HCT116 (cell line): Measurements from ENCODE around the gene GRK6. TPM values are rescaled to one million over a fixed set of nuclear protein-coding genes. Genes with fewer than 3 reads are reported as not detected.

Experiments used
- ATAC-seq: fragments of 200-7000 bp; cut with Tn5 transposase; 2 replicates; pipeline ENCODE4 v1.9.1; 2020; ENCODE audit warnings: mild to moderate bottlenecking, moderate library complexity
- BruUV-seq: library from RNA; stranded (reverse); fragments of 400-500 nt; replicated peaks from 2 replicates; lab custom pipeline; 2021; lab: Mats Ljungman, UMichigan
- CTCF ChIA-PET: fragments of 300-600 bp; sonication (Branson Sonifier 250); formaldehyde crosslinking; loops from one replicate; lab custom pipeline; 2021; ENCODE audit warnings: antibody characterized with exemption; lab: Charles Lee
- POLR2A ChIA-PET: fragments of 300-600, 350-600 bp; sonication (Branson Sonifier 250); formaldehyde crosslinking; loops from one replicate; lab custom pipeline; 2021; ENCODE audit warnings: antibody characterized with exemption; lab: Charles Lee
- RAD21 ChIA-PET, 2 experiments: fragments of 300-600 bp; sonication (Branson Sonifier 250); formaldehyde crosslinking; loops; one replicate each; lab custom pipeline; 2023; ENCODE audit warnings: low total read pairs in 2 of 2; ENCODE audit not compliant: uncharacterized antibody in 2 of 2, unreplicated experiment in 2 of 2, low non-redundant PET in 1 of 2; lab: Charles Lee
- DNase-seq: peaks from one replicate; pipeline ENCODE4 v3.0.0-alpha.2; 2010; ENCODE audit warnings: low read depth, low spot score
- H2AFZ ChIP-seq: fragments of 200-600 bp; shearing (Covaris generic), sonication (generic); 2 replicates; pipeline ENCODE4 v1.6.1; 2017; ENCODE audit warnings: low read depth, mixed run types, mixed read lengths, antibody characterized with exemption, low read length; ENCODE audit not compliant: poor library complexity, severe bottlenecking
- H3K27ac ChIP-seq: 2 replicates; pipeline ENCODE4 v1.5.1; 2012; ENCODE audit warnings: low read depth, low read length
- H3K27me3 ChIP-seq: fragments of 200-600 bp; sonication (generic); 2 replicates; pipeline ENCODE4 v1.6.1; 2016; ENCODE audit warnings: mixed run types, low read length, mixed read lengths; ENCODE audit not compliant: insufficient read depth
- H3K36me3 ChIP-seq, 2 experiments: fragments of 200-500 bp in 1 of 2; fragments of 200-600 bp in 1 of 2; sonication (Bioruptor generic) in 1 of 2; sonication (generic) in 1 of 2; 2 replicates each; pipeline versions ENCODE4 v1.5.1 to v1.6.1; 2014 to 2016; ENCODE audit warnings: low read length in 2 of 2, inconsistent platforms in 1 of 2, mixed read lengths in 1 of 2, mixed run types in 1 of 2; ENCODE audit not compliant: insufficient read depth in 2 of 2, control insufficient read depth in 1 of 2
- H3K4me1 ChIP-seq, 2 experiments: fragments of 200-600 bp in 1 of 2; sonication (generic) in 1 of 2; 2 replicates each; pipeline versions ENCODE4 v1.5.1 to v1.6.1; 2012 to 2017; ENCODE audit warnings: low read length in 2 of 2, inconsistent platforms in 1 of 2, mild to moderate bottlenecking in 1 of 2, mixed read lengths in 1 of 2, mixed run types in 1 of 2, moderate library complexity in 1 of 2; ENCODE audit not compliant: insufficient read depth in 2 of 2, control insufficient read depth in 1 of 2
- H3K4me2 ChIP-seq: fragments of 200-600 bp; sonication (generic); 2 replicates; pipeline ENCODE4 v1.6.1; 2017; ENCODE audit warnings: mixed run types, low read length, mixed read lengths
- H3K4me3 ChIP-seq, 2 experiments: fragments of 200-600 bp in 1 of 2; sonication (generic) in 1 of 2; replicated peaks in 1 of 2; 2 replicates each; pipeline ENCODE4 v1.5.1; 2011 to 2016; ENCODE audit warnings: low read length in 2 of 2, control low read depth in 1 of 2, low read depth in 1 of 2, mild to moderate bottlenecking in 1 of 2, mixed read lengths in 1 of 2, mixed run types in 1 of 2
- H3K79me2 ChIP-seq: fragments of 200-600 bp; sonication (generic); 2 replicates; pipeline ENCODE4 v1.6.1; 2017; ENCODE audit warnings: mild to moderate bottlenecking, mixed run types, low read length, moderate library complexity, mixed read lengths; ENCODE audit not compliant: insufficient read depth
- H3K9ac ChIP-seq: fragments of 200-600 bp; sonication (generic); 2 replicates; pipeline ENCODE4 v1.6.1; 2016; ENCODE audit warnings: low read length, mixed read lengths
- H3K9me2 ChIP-seq: fragments of 200-600 bp; sonication (generic), shearing (Covaris generic); 2 replicates; pipeline ENCODE4 v1.6.1; 2017; ENCODE audit warnings: mixed run types, mild to moderate bottlenecking, moderate library complexity; ENCODE audit not compliant: insufficient read depth
- H3K9me3 ChIP-seq, 2 experiments: fragments of 200-500 bp in 1 of 2; fragments of 200-600 bp in 1 of 2; sonication (Bioruptor generic) in 1 of 2; sonication (generic) in 1 of 2; 2 replicates each; pipeline ENCODE4 v1.6.1; 2014 to 2017; ENCODE audit warnings: low read length in 2 of 2, mixed read lengths in 2 of 2, inconsistent platforms in 1 of 2, low read depth in 1 of 2, mild to moderate bottlenecking in 1 of 2, mixed run types in 1 of 2, moderate library complexity in 1 of 2; ENCODE audit not compliant: control insufficient read depth in 1 of 2, insufficient read depth in 1 of 2
- H4K20me1 ChIP-seq: fragments of 200-600 bp; sonication (generic), shearing (Covaris generic); 2 replicates; pipeline ENCODE4 v1.6.1; 2017; ENCODE audit warnings: mixed run types, mild to moderate bottlenecking, moderate library complexity; ENCODE audit not compliant: insufficient read depth
- ATF3 ChIP-seq: IDR thresholded peaks from 2 replicates; pipeline ENCODE4 v1.6.1; 2012
- CBX3 ChIP-seq: IDR thresholded peaks from 2 replicates; pipeline ENCODE4 v1.6.1; 2012; ENCODE audit warnings: low read depth
- CEBPB ChIP-seq: IDR thresholded peaks from 2 replicates; pipeline ENCODE4 v1.6.1; 2012; ENCODE audit warnings: low read depth
- ELF1 ChIP-seq: IDR thresholded peaks from 2 replicates; pipeline ENCODE4 v1.6.1; 2012; ENCODE audit warnings: low read depth, borderline replicate concordance
- EZH2 ChIP-seq: fragments of 200-600 bp; sonication (generic); IDR thresholded peaks from 2 replicates; pipeline ENCODE4 v1.6.1; 2017; ENCODE audit warnings: antibody characterized with exemption, mixed run types
- EZH2phosphoT487 ChIP-seq: fragments of 200-600 bp; IDR thresholded peaks from 2 replicates; pipeline ENCODE4 v1.6.1; 2018; ENCODE audit warnings: antibody characterized with exemption, borderline replicate concordance
- MAX ChIP-seq: IDR thresholded peaks from 2 replicates; pipeline ENCODE4 v1.6.1; 2012
- RAD21 ChIP-seq: IDR thresholded peaks from 2 replicates; pipeline ENCODE4 v1.6.1; 2012; ENCODE audit warnings: low read depth, mild to moderate bottlenecking
- REST ChIP-seq: IDR thresholded peaks from 2 replicates; pipeline ENCODE4 v1.6.1; 2012; ENCODE audit warnings: low read depth
- SIN3A ChIP-seq: IDR thresholded peaks from 2 replicates; pipeline ENCODE4 v1.6.1; 2012; ENCODE audit warnings: low read depth
- SP1 ChIP-seq: IDR thresholded peaks from 2 replicates; pipeline ENCODE4 v1.6.1; 2012; ENCODE audit warnings: low read depth
- SRF ChIP-seq: IDR thresholded peaks from 2 replicates; pipeline ENCODE4 v1.6.1; 2012; ENCODE audit warnings: low read depth
- TCF7L2 ChIP-seq: IDR thresholded peaks from 2 replicates; pipeline ENCODE4 v1.7.0; 2011; ENCODE audit warnings: borderline replicate concordance, inconsistent platforms; ENCODE audit not compliant: insufficient read depth, insufficient read length; ENCODE audit errors: extremely low read depth
- ZBTB33 ChIP-seq: IDR thresholded peaks from 2 replicates; pipeline ENCODE4 v1.6.1; 2011; ENCODE audit warnings: mild to moderate bottlenecking, low read length, moderate library complexity; ENCODE audit not compliant: insufficient replicate concordance; ENCODE audit errors: extremely low read depth
- ZNF274 ChIP-seq: fragments of 200-500 bp; sonication (Bioruptor generic); IDR thresholded peaks from 2 replicates; pipeline ENCODE4 v1.6.1; 2014; ENCODE audit warnings: mild to moderate bottlenecking, low read depth, low read length, inconsistent platforms
- intact Hi-C: fragments of 100-400 bp; cut with micrococcal nuclease; formaldehyde crosslinking; loops from 2 replicates; pipeline ENCODE4 v1.10.0; 2022
- total RNA-seq: library from RNA; stranded (reverse); gene quantifications from one replicate; pipeline ENCODE4 v1.2.1, GENCODE V29; 2021; ENCODE audit not compliant: unreplicated experiment

Gene GRK6
- total RNA-seq, 1 experiment from 2014 or later = 89.3 TPM

GRCh38 chr5:177378884-177379883 lies 47.3 kb upstream of the GRK6 start:
- H2AFZ ChIP-seq = peak overlapping the region; percentile 63

More at GRCh38 chr5:177378884-177379883, 47.3 kb upstream of the GRK6 start:
- Histone ChIP-seq H4K20me1 (no peaks in the 10 kb centered on the region), H3K36me3 (no peaks in the 10 kb centered on the region), H3K4me3 (no peak overlapping the region), H3K4me1 (peaks cover 3 to 17% of the 10 kb centered on the region in 2 experiments; a peak in 3 of 4 replicates), H3K4me2 (no peak overlapping the region), H3K9me2 (no peaks in the 10 kb centered on the region), H3K27ac (no peak overlapping the region), H3K9me3 (no peaks in the 10 kb centered on the region), H3K27me3 (no peaks in the 10 kb centered on the region), H3K79me2 (no peaks in the 10 kb centered on the region), H3K9ac (no peak overlapping the region)
- no TSS peak for BruUV-seq
- CTCF ChIA-PET = interaction anchor here (0.7 to 1.9 kb wide), 5 partner anchors 9 to 117 kb away, joined by 3 to 11 read pairs (median 4); no protein-coding TSS in a partner anchor
- ATAC-seq = no peak
- DNase-seq = no peak
- RAD21 ChIA-PET = no interaction called here
- POLR2A ChIA-PET = interaction anchor here (0.7 to 0.9 kb wide), 2 partner anchors 10 kb away, joined by 3 to 5 read pairs; no protein-coding TSS in a partner anchor
- intact Hi-C loops = no loop called here
- no peak for TF ChIP-seq MAX
- no peak for TF ChIP-seq SIN3A
- TF ChIP-seq CBX3 = no peak
- no peak for TF ChIP-seq EZH2
- TF ChIP-seq SP1 = no peak
- TF ChIP-seq SRF = no peak
- TF ChIP-seq EZH2phosphoT487 = no peak
- TF ChIP-seq CEBPB = no peak
- no peak for TF ChIP-seq TCF7L2
- no peak for TF ChIP-seq REST
- no peak for TF ChIP-seq ZBTB33
- no peak for TF ChIP-seq ZNF274
- TF ChIP-seq RAD21 = no peak
- TF ChIP-seq ELF1 = no peak
- no peak for TF ChIP-seq ATF3
